OCI-LY3 (cell line): ENCODE data around the gene RNF169.

Experiments
- H2AFZ ChIP-seq: fragments of 200-600, 300-600 bp; shearing (Covaris generic); 2 replicates; pipeline ENCODE4 v1.6.0; 2014; ENCODE audit warnings: antibody characterized with exemption, low read depth, low read length
- H3K27ac ChIP-seq: fragments of 200-600, 300-600 bp; sonication (generic); 2 replicates; pipeline ENCODE4 v1.5.1; 2014; ENCODE audit warnings: mild to moderate bottlenecking, low read length, moderate library complexity, mixed read lengths
- H3K27me3 ChIP-seq: fragments of 200-600, 300-600 bp; sonication (generic); 2 replicates; pipeline ENCODE4 v1.6.1; 2014; ENCODE audit warnings: low read depth, low read length, mixed read lengths
- H3K36me3 ChIP-seq: fragments of 200-600, 300-600 bp; sonication (generic); replicated peaks from 2 replicates; pipeline ENCODE3; 2014; ENCODE audit warnings: low read depth, low read length, mixed read lengths
- H3K4me1 ChIP-seq: fragments of 300-600, 200-600 bp; sonication (generic); 2 replicates; pipeline ENCODE4 v1.6.1; 2014; ENCODE audit warnings: low read length, mixed read lengths
- H3K4me2 ChIP-seq: fragments of 200-600, 300-600 bp; sonication (generic); 2 replicates; pipeline ENCODE4 v1.6.1; 2014; ENCODE audit warnings: low read length, mixed read lengths
- H3K4me3 ChIP-seq: fragments of 300-600, 200-600 bp; sonication (generic); 2 replicates; pipeline ENCODE4 v1.5.1; 2014; ENCODE audit warnings: antibody characterized with exemption, mild to moderate bottlenecking, low read length, moderate library complexity
- H3K79me2 ChIP-seq: fragments of 300-600, 200-600 bp; shearing (Covaris generic); 2 replicates; pipeline ENCODE4 v1.6.1; 2014; ENCODE audit warnings: mild to moderate bottlenecking, low read length, mixed read lengths
- H3K9ac ChIP-seq: fragments of 300-600, 200-600 bp; shearing (Covaris generic); 2 replicates; pipeline ENCODE4 v1.6.0; 2014; ENCODE audit warnings: mild to moderate bottlenecking, low read length, moderate library complexity
- H3K9me3 ChIP-seq: fragments of 200-600, 300-600 bp; shearing (Covaris generic); 2 replicates; pipeline ENCODE4 v1.6.1; 2014; ENCODE audit warnings: low read length, mixed read lengths; ENCODE audit not compliant: insufficient read depth
- H4K20me1 ChIP-seq: fragments of 200-600, 300-600 bp; sonication (generic); 2 replicates; pipeline ENCODE4 v1.6.1; 2016; ENCODE audit warnings: low read length, mixed read lengths; ENCODE audit not compliant: insufficient read depth
- CTCF ChIP-seq: fragments of 200-600, 300-600 bp; sonication (generic); IDR thresholded peaks from 2 replicates; pipeline ENCODE4 v1.5.1; 2014; ENCODE audit warnings: antibody characterized with exemption, low read length, low read depth
- EZH2phosphoT487 ChIP-seq: fragments of 200-600 bp; shearing (Covaris generic); IDR thresholded peaks from 2 replicates; pipeline ENCODE4 v1.6.1; 2018; ENCODE audit warnings: antibody characterized with exemption, mixed run types, low read depth

Gene RNF169

GRCh38 chr11:74845978-74846517 lies 97.4 kb downstream of the RNF169 start:
- Histone ChIP-seq H3K9me3 (no peaks in the 10 kb centered on the region), H3K4me2 (no peak overlapping the region), H3K36me3 (peaks cover 58% of the 10 kb centered on the region), H3K4me1 (no peaks in the 10 kb centered on the region), H3K27me3 (no peaks in the 10 kb centered on the region), H3K9ac (no peak overlapping the region), H2AFZ (no peak overlapping the region), H3K27ac (no peak overlapping the region), H3K4me3 (no peak overlapping the region), H3K79me2 (no peaks in the 10 kb centered on the region), H4K20me1 (no peaks in the 10 kb centered on the region)
- no peak for TF ChIP-seq CTCF
- no peak for TF ChIP-seq EZH2phosphoT487

GRCh38 chr11:74846770-74847169 lies 98.1 kb downstream of the RNF169 start:
- TF ChIP-seq CTCF (no peak), EZH2phosphoT487 (no peak)
- H3K4me2 ChIP-seq: no peak overlapping the region
- H2AFZ ChIP-seq: no peak overlapping the region
- no peaks in the 10 kb centered on the region for H3K79me2 ChIP-seq
- no peaks in the 10 kb centered on the region for H4K20me1 ChIP-seq
- no peak overlapping the region for H3K9ac ChIP-seq
- H3K9me3 ChIP-seq: no peaks in the 10 kb centered on the region
- no peaks in the 10 kb centered on the region for H3K27me3 ChIP-seq
- H3K4me3 ChIP-seq: no peak overlapping the region
- no peaks in the 10 kb centered on the region for H3K4me1 ChIP-seq
- peaks cover 64% of the 10 kb centered on the region for H3K36me3 ChIP-seq
- H3K27ac ChIP-seq: no peak overlapping the region

- no peak overlapping the region for H3K9ac ChIP-seq
- no peaks in the 10 kb centered on the region for H3K27me3 ChIP-seq
- H3K36me3 ChIP-seq: peaks cover 66% of the 10 kb centered on the region
- no peak overlapping the region for H3K4me2 ChIP-seq
- no peaks in the 10 kb centered on the region for H3K9me3 ChIP-seq
- H3K4me3 ChIP-seq: no peak overlapping the region
- H3K4me1 ChIP-seq: no peaks in the 10 kb centered on the region
- no peaks in the 10 kb centered on the region for H4K20me1 ChIP-seq
- no peak overlapping the region for H3K27ac ChIP-seq
- TF ChIP-seq EZH2phosphoT487: no peak
- TF ChIP-seq CTCF: no peak
- H3K79me2 ChIP-seq: no peaks in the 10 kb centered on the region
- H2AFZ ChIP-seq: no peak overlapping the region
Measured at GRCh38 chr11:74847395-74847794, 98.7 kb downstream of the RNF169 start.

GRCh38 chr11:74847895-74848294 lies 99.2 kb downstream of the RNF169 start:
- no peak overlapping the region for H3K4me3 ChIP-seq
- no peaks in the 10 kb centered on the region for H3K9me3 ChIP-seq
- TF ChIP-seq CTCF (no peak), EZH2phosphoT487 (no peak)
- no peaks in the 10 kb centered on the region for H3K79me2 ChIP-seq
- H3K27me3 ChIP-seq: no peaks in the 10 kb centered on the region
- H3K27ac ChIP-seq: no peak overlapping the region
- no peak overlapping the region for H3K9ac ChIP-seq
- no peaks in the 10 kb centered on the region for H3K4me1 ChIP-seq
- H3K4me2 ChIP-seq: no peak overlapping the region
- H4K20me1 ChIP-seq: no peaks in the 10 kb centered on the region
- peaks cover 64% of the 10 kb centered on the region for H3K36me3 ChIP-seq
- H2AFZ ChIP-seq: no peak overlapping the region
